Measurements from ENCODE around the gene HES5. TPM values are rescaled to one million over a fixed set of nuclear protein-coding genes. Genes with fewer than 3 reads are reported as not detected.

The HES5 gene
- total RNA-seq, 1 donor from 2014 or later, result 1.5 TPM

GRCh38 chr1:2502210-2502609, 27.9 kb downstream of the HES5 start:
- TF ChIP-seq CTCF (IDR thresholded peaks at IDR 0.05), result no peak
- no peaks in the 10 kb centered on the region for H3K9me3 ChIP-seq
- H3K27ac ChIP-seq, result no peak overlapping the region
- DNase-seq (no peak), ATAC-seq (no peak)
- no peaks in the 10 kb centered on the region for H3K36me3 ChIP-seq
- no peak overlapping the region for H3K4me3 ChIP-seq
- no peaks in the 10 kb centered on the region for H3K4me1 ChIP-seq
- H3K27me3 ChIP-seq, result peaks cover 31% of the 10 kb centered on the region
- intact Hi-C loops (cut with DNase I), result no loop called here

GRCh38 chr1:2501820-2502119, 28.3 kb downstream of the HES5 start:
- no peak for DNase-seq
- no peak for TF ChIP-seq CTCF (IDR thresholded peaks at IDR 0.05)
- no peaks in the 10 kb centered on the region for H3K9me3 ChIP-seq
- no peaks in the 10 kb centered on the region for H3K4me1 ChIP-seq
- intact Hi-C loops (cut with DNase I), result no loop called here
- no peak for ATAC-seq
- H3K27ac ChIP-seq, result no peak overlapping the region
- no peaks in the 10 kb centered on the region for H3K36me3 ChIP-seq
- peaks cover 31% of the 10 kb centered on the region for H3K27me3 ChIP-seq
- no peak overlapping the region for H3K4me3 ChIP-seq

DNA sequence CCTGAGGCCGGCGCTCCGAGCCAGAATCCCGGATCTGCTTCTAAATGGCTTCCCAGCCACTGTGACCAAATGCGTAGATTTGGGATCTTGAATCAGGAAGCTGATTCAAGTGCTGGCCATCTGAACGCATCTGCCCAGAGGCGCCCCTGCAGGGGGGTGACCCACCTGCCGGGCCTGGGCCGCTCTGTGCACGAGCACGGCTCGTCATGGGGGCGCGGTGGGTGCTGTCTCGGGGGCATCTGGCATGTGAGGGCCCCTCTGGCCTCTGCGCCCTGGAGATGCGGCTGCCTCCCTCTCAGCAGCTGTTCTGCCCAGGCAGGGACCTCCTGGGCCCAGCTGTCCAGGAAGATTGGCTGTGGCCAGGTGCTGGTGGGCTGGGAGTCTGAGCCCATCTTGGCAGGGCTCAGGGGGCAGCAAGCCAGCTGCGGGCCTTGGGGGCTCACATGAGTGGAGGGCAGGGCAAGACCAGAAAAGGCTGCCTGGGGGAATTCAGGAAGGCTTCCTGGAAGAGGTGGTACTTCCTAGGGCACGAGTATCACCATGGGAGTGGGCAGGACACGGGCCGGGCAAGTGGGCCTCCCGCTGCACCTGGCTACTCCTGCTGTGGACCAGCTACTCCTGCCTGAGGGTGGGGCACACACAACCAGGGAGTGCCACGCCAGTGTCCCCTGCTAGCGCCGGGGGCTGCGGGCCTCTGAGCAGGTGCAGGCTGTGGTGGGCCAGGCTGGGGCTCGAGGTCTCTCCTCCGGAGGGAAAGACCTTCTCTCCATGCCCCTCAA, 28.8 kb downstream of the HES5 start:
- intact Hi-C loops (cut with DNase I), result no loop called here
- no peak overlapping the region for H3K27ac ChIP-seq
- no peaks in the 10 kb centered on the region for H3K9me3 ChIP-seq
- no peak for ATAC-seq
- no peak overlapping the region for H3K4me3 ChIP-seq
- H3K36me3 ChIP-seq, result no peaks in the 10 kb centered on the region
- H3K27me3 ChIP-seq, result peaks cover 31% of the 10 kb centered on the region
- no peak for DNase-seq
- no peaks in the 10 kb centered on the region for H3K4me1 ChIP-seq
- TF ChIP-seq CTCF (IDR thresholded peaks at IDR 0.05), result no peak

DNA sequence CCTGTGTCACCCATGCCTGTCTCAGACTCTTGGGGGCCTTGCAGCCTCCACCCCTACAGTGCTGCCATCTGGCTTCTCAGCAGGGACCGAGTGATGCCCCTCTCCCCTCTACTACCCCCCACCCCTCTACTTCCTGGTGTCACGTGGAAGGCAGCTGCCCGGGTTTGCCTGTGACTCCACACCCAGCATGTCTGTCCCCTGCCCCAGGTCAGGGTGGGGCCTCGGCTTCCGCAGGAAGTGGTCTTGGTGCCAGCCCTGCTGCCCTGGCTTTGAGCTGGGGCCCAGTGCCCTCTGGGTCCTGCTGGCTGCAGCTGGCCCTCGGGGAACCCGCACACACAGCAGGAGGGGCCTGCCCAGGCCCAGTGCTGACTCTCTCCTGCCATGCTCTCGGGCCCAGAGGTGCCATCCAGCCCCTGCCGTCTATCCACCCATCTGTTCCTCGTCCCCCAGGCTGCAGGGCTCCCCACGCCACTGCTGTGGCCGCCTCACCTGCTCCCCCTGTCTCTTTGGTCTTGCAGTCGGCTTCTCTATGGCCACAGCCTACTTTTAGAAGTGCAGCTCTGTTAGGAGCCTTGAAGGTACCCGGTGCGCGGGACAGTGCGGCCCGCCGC, 30.0 kb downstream of the HES5 start:
- Histone ChIP-seq H3K4me1 (no peaks in the 10 kb centered on the region), H3K36me3 (no peaks in the 10 kb centered on the region), H3K4me3 (no peak overlapping the region), H3K27me3 (peaks cover 28% of the 10 kb centered on the region), H3K27ac (no peak overlapping the region), H3K9me3 (no peaks in the 10 kb centered on the region)
- intact Hi-C loops (cut with DNase I), result no loop called here
- no peak for TF ChIP-seq CTCF (IDR thresholded peaks at IDR 0.05)
- ATAC-seq (no peak), DNase-seq (no peak)

- intact Hi-C loops (cut with DNase I), result no loop called here
- no peak for TF ChIP-seq CTCF (IDR thresholded peaks at IDR 0.05)
- no peak overlapping the region for H3K27ac ChIP-seq
- H3K4me1 ChIP-seq, result no peaks in the 10 kb centered on the region
- H3K36me3 ChIP-seq, result no peaks in the 10 kb centered on the region
- peaks cover 20% of the 10 kb centered on the region for H3K27me3 ChIP-seq
- no peaks in the 10 kb centered on the region for H3K9me3 ChIP-seq
- DNase-seq, result no peak
- ATAC-seq, result no peak
- H3K4me3 ChIP-seq, result no peak overlapping the region
Measured at GRCh38 chr1:2499260-2499659, 30.8 kb downstream of the HES5 start.
